ENCODE results near the gene DNASE1L2.

DNA sequence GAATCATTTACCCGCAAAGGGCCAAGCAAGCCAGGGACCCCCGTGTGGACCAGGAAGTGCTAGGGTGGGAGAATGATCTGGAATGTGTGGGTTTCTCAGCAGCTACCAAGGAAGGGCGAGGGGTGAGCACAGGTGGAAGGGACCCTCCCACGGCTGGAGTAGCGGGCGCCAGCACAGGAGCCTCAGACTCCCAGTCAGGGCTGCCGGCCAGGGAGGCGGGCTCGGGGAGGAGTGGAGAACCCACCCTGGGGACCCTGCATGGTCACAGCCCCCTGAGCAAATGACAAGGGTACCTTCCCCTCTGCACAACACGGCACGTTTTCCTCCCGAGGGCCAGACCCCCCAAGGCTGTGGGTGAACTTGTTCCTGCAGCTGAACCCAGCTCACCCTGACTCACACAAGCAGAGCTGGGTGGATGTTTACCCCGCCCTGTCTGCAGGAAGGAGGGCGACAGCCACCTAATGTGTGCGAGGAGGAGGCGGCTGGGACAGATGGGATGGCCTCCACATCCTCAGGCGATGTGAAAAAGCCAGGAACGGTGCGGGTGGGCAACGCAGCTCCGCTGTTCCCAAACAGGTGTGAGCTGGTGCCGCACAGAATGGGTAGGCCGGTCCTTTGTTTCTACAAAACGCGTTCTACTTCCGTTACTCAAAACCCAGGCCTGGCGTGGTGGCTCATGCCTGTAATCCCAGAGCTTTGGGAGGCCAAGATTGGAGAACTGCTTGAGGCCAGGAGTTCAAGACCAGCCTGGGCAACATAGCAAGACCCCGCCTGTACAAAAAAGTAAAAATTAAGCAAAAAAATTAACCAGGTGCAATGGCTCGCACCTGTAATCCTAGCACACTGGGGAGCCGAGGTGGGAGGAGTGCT lies 8.9 kb downstream of the DNASE1L2 start:
- TF ChIP-seq POLR2A (IDR thresholded peaks at IDR 0.05; ENCODE audit: extremely low read depth, insufficient read length) (no peak), MYC (IDR thresholded peaks at IDR 0.05; ENCODE audit: low read depth, low read length) (no peak)
- TF ChIP-seq, protein P1, sequence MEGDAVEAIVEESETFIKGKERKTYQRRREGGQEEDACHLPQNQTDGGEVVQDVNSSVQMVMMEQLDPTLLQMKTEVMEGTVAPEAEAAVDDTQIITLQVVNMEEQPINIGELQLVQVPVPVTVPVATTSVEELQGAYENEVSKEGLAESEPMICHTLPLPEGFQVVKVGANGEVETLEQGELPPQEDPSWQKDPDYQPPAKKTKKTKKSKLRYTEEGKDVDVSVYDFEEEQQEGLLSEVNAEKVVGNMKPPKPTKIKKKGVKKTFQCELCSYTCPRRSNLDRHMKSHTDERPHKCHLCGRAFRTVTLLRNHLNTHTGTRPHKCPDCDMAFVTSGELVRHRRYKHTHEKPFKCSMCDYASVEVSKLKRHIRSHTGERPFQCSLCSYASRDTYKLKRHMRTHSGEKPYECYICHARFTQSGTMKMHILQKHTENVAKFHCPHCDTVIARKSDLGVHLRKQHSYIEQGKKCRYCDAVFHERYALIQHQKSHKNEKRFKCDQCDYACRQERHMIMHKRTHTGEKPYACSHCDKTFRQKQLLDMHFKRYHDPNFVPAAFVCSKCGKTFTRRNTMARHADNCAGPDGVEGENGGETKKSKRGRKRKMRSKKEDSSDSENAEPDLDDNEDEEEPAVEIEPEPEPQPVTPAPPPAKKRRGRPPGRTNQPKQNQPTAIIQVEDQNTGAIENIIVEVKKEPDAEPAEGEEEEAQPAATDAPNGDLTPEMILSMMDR (IDR thresholded peaks at IDR 0.05; ENCODE audit: low read depth, low read length), result no peak
- TF ChIP-seq, protein P2, sequence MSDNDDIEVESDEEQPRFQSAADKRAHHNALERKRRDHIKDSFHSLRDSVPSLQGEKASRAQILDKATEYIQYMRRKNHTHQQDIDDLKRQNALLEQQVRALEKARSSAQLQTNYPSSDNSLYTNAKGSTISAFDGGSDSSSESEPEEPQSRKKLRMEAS (IDR thresholded peaks at IDR 0.05; ENCODE audit: low read depth, low read length), result no peak

Measured in NB4 (cell line).